ENCODE results near the gene GLYATL1B. TPM values are rescaled to one million over a fixed set of nuclear protein-coding genes. Genes with fewer than 3 reads are reported as not detected.
"Not testable (repeated sequence)": the region's sequence is repeated elsewhere in the genome, so short reads cannot be mapped to it uniquely, and the experiment has no call there.

Gene GLYATL1B
- total and polyA plus RNA-seq, 3 experiments from 2014 or later = not detected

- H3K4me1 ChIP-seq (ENCODE audit: insufficient read depth, low read length) = no peaks in the 10 kb centered on the region
- DNase-seq = no peak
- H3K27ac ChIP-seq (ENCODE audit: low read depth, low read length) = no peak overlapping the region
- Mint-ChIP-seq H3K4me1 (no peaks in the 10 kb centered on the region), H3K27me3 (peaks cover 0 to 1% of the 10 kb centered on the region in 2 donors), H3K4me3 (no peak overlapping the region), H3K27ac (no peak overlapping the region), H3K9me3 (peaks cover 8 to 34% (median 17%) of the 10 kb centered on the region in 5 donors), H3K36me3 (peaks cover 0 to 24% (median 2%) of the 10 kb centered on the region in 3 donors)
- no peaks in the 10 kb centered on the region for H3K27me3 ChIP-seq (ENCODE audit: insufficient read depth, low read length, poor library complexity, severe bottlenecking)
- ChIA-PET CTCF (interaction anchor here (1.7 kb wide), 1 partner anchor 16 kb away, joined by 10 read pairs; no protein-coding TSS in a partner anchor), POLR2A (no interaction called here)
- no peak overlapping the region for H3K4me3 ChIP-seq (ENCODE audit: low read length)
- no peaks in the 10 kb centered on the region for H3K36me3 ChIP-seq (ENCODE audit: insufficient read depth, low read length)
- no peaks in the 10 kb centered on the region for H3K9me3 ChIP-seq (ENCODE audit: low read length)
Measured at GRCh38 chr11:59119826-59120225, 33.7 kb downstream of the GLYATL1B start.

GRCh38 chr11:59135648-59136461, 49.7 kb downstream of the GLYATL1B start:
- H3K27ac Mint-ChIP-seq = peak overlapping the region in 5 of 8 donors; percentile 43 to 94 (median 81)
- peaks cover 22 to 68% (median 31%) of the 10 kb centered on the region in 3 donors for H3K36me3 Mint-ChIP-seq
- H3K4me1 Mint-ChIP-seq = peaks cover 7 to 13% (median 10%) of the 10 kb centered on the region in 3 donors

GRCh38 chr11:59136551-59136950, 50.4 kb downstream of the GLYATL1B start:
- H3K4me1 ChIP-seq (ENCODE audit: insufficient read depth, low read length); H3K27ac ChIP-seq (ENCODE audit: low read depth, low read length); H3K9me3 Mint-ChIP-seq; H3K4me3 ChIP-seq (ENCODE audit: low read length); POLR2A ChIA-PET; H3K9me3 ChIP-seq (ENCODE audit: low read length); H3K36me3 ChIP-seq (ENCODE audit: insufficient read depth, low read length); H3K27me3 Mint-ChIP-seq; H3K27me3 ChIP-seq (ENCODE audit: insufficient read depth, low read length, poor library complexity, severe bottlenecking); DNase-seq: not testable (repeated sequence)
- peaks cover 15 to 61% (median 26%) of the 10 kb centered on the region in 3 donors for H3K36me3 Mint-ChIP-seq
- H3K4me1 Mint-ChIP-seq = peaks cover 13 to 20% (median 17%) of the 10 kb centered on the region in 3 donors
- peak overlapping the region in 1 of 8 donors; percentile 34 for H3K27ac Mint-ChIP-seq
- CTCF ChIA-PET = interaction anchor here (1.1 to 2.3 kb wide), 22 partner anchors 8 to 554 kb away, joined by 3 to 33 read pairs (median 8); partner anchors contain the start of genes DTX4 and FAM111B
- H3K4me3 Mint-ChIP-seq = peak overlapping the region in 1 of 7 donors; percentile 0

More at GRCh38 chr11:59135648-59136461, 49.7 kb downstream of the GLYATL1B start:
- Histone ChIP-seq H3K36me3 (ENCODE audit: insufficient read depth, low read length) (peaks cover 6% of the 10 kb centered on the region), H3K27me3 (ENCODE audit: insufficient read depth, low read length, poor library complexity, severe bottlenecking) (no peaks in the 10 kb centered on the region), H3K27ac (ENCODE audit: low read depth, low read length) (no peak overlapping the region), H3K4me1 (ENCODE audit: insufficient read depth, low read length) (peaks cover 4% of the 10 kb centered on the region), H3K9me3 (ENCODE audit: low read length) (no peaks in the 10 kb centered on the region), H3K4me3 (ENCODE audit: low read length) (no peak overlapping the region)
- no peaks in the 10 kb centered on the region for H3K27me3 Mint-ChIP-seq
- H3K4me3 Mint-ChIP-seq = peak overlapping the region in 4 of 7 donors; percentile 0 to 68 (median 52)
- ChIA-PET CTCF (interaction anchor here (0.7 to 2.3 kb wide), 30 partner anchors 9 to 553 kb away, joined by 3 to 33 read pairs (median 6); partner anchors contain the start of genes DTX4 and FAM111B), POLR2A (no interaction called here)
- DNase-seq = peak; percentile 79 to 89 (median 83)
- peaks cover 0 to 14% (median 2%) of the 10 kb centered on the region in 5 donors for H3K9me3 Mint-ChIP-seq

GRCh38 chr11:59137190-59137589, 51.1 kb downstream of the GLYATL1B start:
- no peaks in the 10 kb centered on the region for H3K9me3 ChIP-seq (ENCODE audit: low read length)
- no peak overlapping the region for H3K27ac ChIP-seq (ENCODE audit: low read depth, low read length)
- CTCF ChIA-PET = no interaction called here
- H3K27me3 ChIP-seq (ENCODE audit: insufficient read depth, low read length, poor library complexity, severe bottlenecking) = no peaks in the 10 kb centered on the region
- DNase-seq = no peak
- peaks cover 18 to 26% (median 24%) of the 10 kb centered on the region in 3 donors for H3K4me1 Mint-ChIP-seq
- peaks cover 6% of the 10 kb centered on the region for H3K36me3 ChIP-seq (ENCODE audit: insufficient read depth, low read length)
- POLR2A ChIA-PET = no interaction called here
- H3K9me3 Mint-ChIP-seq = peaks cover 0 to 7% (median 0%) of the 10 kb centered on the region in 5 donors
- H3K36me3 Mint-ChIP-seq = peaks cover 10 to 55% (median 22%) of the 10 kb centered on the region in 3 donors
- peak overlapping the region in 1 of 7 donors; percentile 63 for H3K4me3 Mint-ChIP-seq
- no peak overlapping the region for H3K4me3 ChIP-seq (ENCODE audit: low read length)
- no peak overlapping the region for H3K27ac Mint-ChIP-seq
- no peaks in the 10 kb centered on the region for H3K27me3 Mint-ChIP-seq
- H3K4me1 ChIP-seq (ENCODE audit: insufficient read depth, low read length) = peaks cover 12% of the 10 kb centered on the region

- peaks cover 31 to 40% (median 36%) of the 10 kb centered on the region in 3 donors for H3K4me1 Mint-ChIP-seq
- H3K27ac Mint-ChIP-seq = peak overlapping the region in 1 of 8 donors; percentile 94
- Histone ChIP-seq H3K27me3 (ENCODE audit: insufficient read depth, low read length, poor library complexity, severe bottlenecking) (no peaks in the 10 kb centered on the region), H3K9me3 (ENCODE audit: low read length) (no peaks in the 10 kb centered on the region), H3K4me3 (ENCODE audit: low read length) (no peak overlapping the region), H3K36me3 (ENCODE audit: insufficient read depth, low read length) (peaks cover 6% of the 10 kb centered on the region), H3K4me1 (ENCODE audit: insufficient read depth, low read length) (peaks cover 19% of the 10 kb centered on the region), H3K27ac (ENCODE audit: low read depth, low read length) (no peak overlapping the region)
- H3K9me3 Mint-ChIP-seq = no peaks in the 10 kb centered on the region
- H3K4me3 Mint-ChIP-seq = peak overlapping the region in 1 of 7 donors; percentile 28
- no peaks in the 10 kb centered on the region for H3K27me3 Mint-ChIP-seq
- H3K36me3 Mint-ChIP-seq = peaks cover 0 to 54% (median 10%) of the 10 kb centered on the region in 3 donors
- CTCF ChIA-PET = interaction anchor here (1.4 to 2.5 kb wide), 2 partner anchors 20 to 85 kb away, joined by 3 to 6 read pairs; no protein-coding TSS in a partner anchor
- no peak for DNase-seq
- POLR2A ChIA-PET = no interaction called here
Measured at GRCh38 chr11:59138643-59139042, 52.5 kb downstream of the GLYATL1B start.

GRCh38 chr11:59141191-59141590, 55.1 kb downstream of the GLYATL1B start:
- Mint-ChIP-seq H3K36me3 (peaks cover 0 to 46% (median 5%) of the 10 kb centered on the region in 3 donors), H3K27ac (peak overlapping the region; percentile 1 to 98 (median 95)), H3K27me3 (no peaks in the 10 kb centered on the region), H3K9me3 (no peaks in the 10 kb centered on the region), H3K4me3 (peak overlapping the region in 5 of 7 donors; percentile 1 to 98 (median 97)), H3K4me1 (peaks cover 45 to 54% (median 52%) of the 10 kb centered on the region in 3 donors)
- H3K27ac ChIP-seq (ENCODE audit: low read depth, low read length) = no peak overlapping the region
- ChIA-PET POLR2A (no interaction called here), CTCF (interaction anchor here (0.8 to 2.5 kb wide), 6 partner anchors 17 to 44 kb away, joined by 3 to 13 read pairs (median 5); partner anchors contain the start of gene DTX4)
- peaks cover 30% of the 10 kb centered on the region for H3K4me1 ChIP-seq (ENCODE audit: insufficient read depth, low read length)
- H3K36me3 ChIP-seq (ENCODE audit: insufficient read depth, low read length) = no peaks in the 10 kb centered on the region
- DNase-seq = no peak
- H3K27me3 ChIP-seq (ENCODE audit: insufficient read depth, low read length, poor library complexity, severe bottlenecking) = no peaks in the 10 kb centered on the region
- H3K9me3 ChIP-seq (ENCODE audit: low read length) = no peaks in the 10 kb centered on the region
- no peak overlapping the region for H3K4me3 ChIP-seq (ENCODE audit: low read length)

GRCh38 chr11:59141673-59142460, 55.8 kb downstream of the GLYATL1B start:
- Histone ChIP-seq H3K36me3 (ENCODE audit: insufficient read depth, low read length) (no peaks in the 10 kb centered on the region), H3K4me3 (ENCODE audit: low read length) (peak overlapping the region; percentile 89), H3K4me1 (ENCODE audit: insufficient read depth, low read length) (peaks cover 30% of the 10 kb centered on the region), H3K27ac (ENCODE audit: low read depth, low read length) (peak overlapping the region; percentile 89), H3K9me3 (ENCODE audit: low read length) (no peaks in the 10 kb centered on the region), H3K27me3 (ENCODE audit: insufficient read depth, low read length, poor library complexity, severe bottlenecking) (no peaks in the 10 kb centered on the region)
- H3K27me3 Mint-ChIP-seq = no peaks in the 10 kb centered on the region
- CTCF ChIA-PET = interaction anchor here (0.9 to 1.8 kb wide), 4 partner anchors 16 to 89 kb away, joined by 3 to 13 read pairs (median 6); partner anchors contain the start of gene DTX4
- H3K27ac Mint-ChIP-seq = peak overlapping the region; percentile 92 to 99 (median 96)
- peak overlapping the region; percentile 95 to 99 (median 97) for H3K4me3 Mint-ChIP-seq
- H3K36me3 Mint-ChIP-seq = peaks cover 0 to 47% (median 7%) of the 10 kb centered on the region in 3 donors
- no peaks in the 10 kb centered on the region for H3K9me3 Mint-ChIP-seq
- POLR2A ChIA-PET = interaction anchor here (1.0 to 1.2 kb wide), 3 partner anchors 31 to 564 kb away, joined by 3 to 4 read pairs (median 3); partner anchors contain the start of gene DTX4
- peak in 1 of 5 donors; percentile 10 for DNase-seq
- peaks cover 44 to 57% (median 57%) of the 10 kb centered on the region in 3 donors for H3K4me1 Mint-ChIP-seq
